HS-27A (cell line): ENCODE measurements around the gene PTPN12.

Experiments used
- DNase-seq: peaks from one replicate; pipeline ENCODE4 v3.0.0-alpha.2; 2012; ENCODE audit warnings: low read depth, missing footprints

Gene PTPN12

DNA sequence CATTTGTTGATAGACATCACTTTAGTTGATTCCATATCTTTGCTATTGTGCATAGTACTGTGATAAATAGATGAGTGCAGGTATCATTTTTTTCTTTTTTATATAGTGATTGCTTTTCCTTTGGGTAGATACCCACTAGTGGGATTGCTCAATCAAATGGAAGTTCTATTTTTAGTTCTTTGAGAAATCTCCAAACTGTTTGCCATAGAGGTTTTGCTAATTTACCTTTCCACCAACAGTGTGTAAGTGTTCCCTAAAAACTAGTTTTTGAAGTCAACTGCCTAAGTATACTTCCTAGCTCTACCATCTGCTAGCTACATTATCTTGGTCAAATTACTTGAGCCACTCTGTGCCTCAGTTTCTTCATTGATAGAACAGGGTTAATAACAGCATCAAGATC, 127.6 kb downstream of the PTPN12 start:
- no peak for DNase-seq

DNA sequence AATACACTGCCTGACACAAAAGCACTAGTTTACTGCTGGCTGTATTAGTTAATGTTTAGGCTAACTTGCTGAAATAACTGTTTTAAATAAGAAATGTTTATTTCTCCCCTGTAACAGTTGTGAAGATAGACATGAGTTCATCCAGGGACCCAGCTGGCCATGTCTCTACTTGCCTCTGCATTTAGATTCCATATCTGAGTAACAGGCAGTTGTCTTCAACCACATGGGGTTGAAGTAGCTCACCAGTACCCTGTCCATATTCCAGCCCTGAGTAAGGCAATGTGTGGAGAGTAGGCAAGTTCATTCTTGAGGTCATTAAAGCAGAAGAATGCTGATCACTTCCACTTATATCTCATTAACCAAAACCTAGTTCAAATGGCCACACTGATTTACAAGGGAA, 128.1 kb downstream of the PTPN12 start:
- DNase-seq: no peak

DNA sequence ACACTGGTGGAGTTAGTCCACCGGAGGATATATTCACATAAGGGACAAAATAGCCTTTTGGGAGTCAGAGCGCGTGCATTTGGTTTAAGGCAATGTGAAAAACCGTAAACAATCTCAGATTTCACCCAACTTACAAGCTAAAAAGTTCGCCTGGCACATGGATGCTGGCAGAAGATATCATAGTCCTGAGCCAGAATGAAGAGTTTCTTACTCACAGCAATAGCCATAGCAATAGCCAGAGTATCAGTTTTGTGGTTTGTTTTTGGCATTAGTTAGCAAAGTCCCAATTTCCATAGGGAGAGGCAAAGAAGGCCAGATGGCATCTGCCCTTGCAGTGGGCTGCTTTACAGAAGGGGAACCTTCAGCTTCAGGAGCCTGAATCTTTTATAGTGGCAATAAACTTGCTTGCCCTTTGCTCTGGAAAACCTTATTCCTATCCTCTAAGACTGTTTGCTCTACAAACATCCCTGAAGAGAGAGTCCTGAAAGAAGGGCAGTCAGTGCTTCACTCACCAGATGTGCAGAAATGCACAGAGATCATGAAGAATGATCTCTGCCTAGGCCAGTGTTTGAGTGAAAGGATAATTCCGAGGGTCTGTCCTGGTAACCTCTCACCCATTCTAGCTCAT, 130.5 kb downstream of the PTPN12 start:
- DNase-seq: no peak

DNA sequence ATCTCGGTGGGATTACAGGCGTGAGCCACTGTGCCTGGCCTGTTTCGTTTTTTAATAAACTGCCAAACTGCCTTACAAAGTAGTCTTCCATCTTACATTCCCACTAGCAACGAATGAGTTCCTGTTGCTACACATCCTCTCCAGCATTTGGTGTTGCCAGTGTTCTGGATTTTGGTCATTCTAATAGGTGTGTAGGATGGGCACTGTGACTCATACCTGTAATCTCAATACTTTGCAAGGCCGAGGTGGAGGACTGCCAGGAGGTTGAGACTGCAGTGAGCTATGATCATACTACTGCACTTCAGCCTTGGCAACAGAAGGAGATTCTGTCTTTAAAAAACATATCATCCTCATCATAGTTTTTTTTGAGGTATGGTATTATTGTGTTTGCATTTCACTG, 137.8 kb downstream of the PTPN12 start:
- no peak for DNase-seq

DNA sequence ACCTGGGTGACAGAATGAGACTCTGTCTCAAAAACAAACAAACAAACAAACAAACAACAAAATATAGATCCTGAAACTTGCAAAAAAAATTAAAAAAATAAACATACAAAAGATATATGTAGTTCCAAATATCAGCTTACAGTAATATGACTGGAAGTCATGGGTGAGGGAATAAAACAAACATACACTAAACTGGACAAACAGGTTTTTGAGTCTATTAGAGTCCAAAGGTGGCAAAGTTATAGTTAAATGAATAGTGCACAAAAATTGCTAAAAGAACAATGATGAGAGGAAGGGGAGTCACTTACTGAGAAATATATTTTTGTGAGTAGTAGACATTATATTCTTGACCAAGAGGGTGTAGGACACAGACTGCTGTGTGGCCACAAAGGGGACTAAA, 142.5 kb downstream of the PTPN12 start:
- no peak for DNase-seq

DNA sequence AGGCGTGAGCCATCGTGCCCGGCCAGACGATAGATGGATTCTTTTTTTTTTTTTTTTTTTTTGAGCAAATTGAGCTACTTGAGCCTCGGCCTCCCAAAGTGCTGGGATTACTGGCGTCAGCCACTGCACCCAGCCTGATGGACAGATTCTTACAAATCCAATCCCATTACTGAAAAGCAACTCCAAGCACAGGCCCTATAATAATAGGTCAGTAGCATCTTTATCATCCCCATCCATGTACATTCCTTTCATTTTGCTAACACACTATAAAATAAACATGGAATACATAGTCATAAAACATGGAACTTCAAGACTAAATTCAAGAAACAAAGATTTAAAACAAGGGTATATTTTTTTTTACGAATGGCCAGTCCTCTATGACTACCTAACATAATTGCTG, 143.2 kb downstream of the PTPN12 start:
- no peak for DNase-seq

DNA sequence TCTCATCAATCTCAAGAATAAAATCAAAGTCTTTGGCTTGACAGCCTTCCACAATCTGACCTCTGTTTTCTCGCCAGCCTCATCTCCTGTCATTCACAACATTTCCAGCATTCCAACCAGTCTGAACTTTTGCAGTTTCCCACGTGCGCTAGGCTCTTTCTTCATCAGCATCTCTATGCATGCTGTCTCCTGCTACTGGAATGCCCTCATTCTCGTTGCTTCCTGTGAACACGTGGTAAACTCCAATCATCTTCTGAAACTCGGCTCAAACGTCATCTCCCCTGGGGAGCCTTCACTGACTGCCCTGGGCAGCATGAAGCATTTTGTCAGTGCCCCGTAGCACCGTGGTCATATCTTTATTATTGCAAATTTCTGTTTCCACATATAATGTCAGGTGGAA, 146.9 kb downstream of the PTPN12 start:
- no peak for DNase-seq

DNA sequence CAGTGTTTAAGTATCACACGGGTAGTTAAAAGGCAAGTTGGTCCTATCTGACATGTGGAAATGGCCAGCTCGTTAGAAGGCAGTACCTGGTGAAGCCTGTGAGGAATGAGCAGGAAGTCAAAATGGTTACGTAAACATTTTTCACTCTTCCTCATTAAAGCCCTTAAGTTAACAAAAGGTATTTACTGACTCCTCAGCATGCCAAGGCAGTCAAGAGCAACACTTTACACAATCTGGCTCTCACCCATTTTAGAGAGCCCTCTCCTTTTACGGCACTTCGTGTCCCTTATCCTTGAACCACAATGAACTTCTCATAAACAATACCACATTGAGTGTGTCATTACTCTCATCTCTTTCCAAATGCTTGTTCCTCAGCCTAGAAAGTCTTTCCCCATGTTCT, 148.1 kb downstream of the PTPN12 start:
- no peak for DNase-seq

DNA sequence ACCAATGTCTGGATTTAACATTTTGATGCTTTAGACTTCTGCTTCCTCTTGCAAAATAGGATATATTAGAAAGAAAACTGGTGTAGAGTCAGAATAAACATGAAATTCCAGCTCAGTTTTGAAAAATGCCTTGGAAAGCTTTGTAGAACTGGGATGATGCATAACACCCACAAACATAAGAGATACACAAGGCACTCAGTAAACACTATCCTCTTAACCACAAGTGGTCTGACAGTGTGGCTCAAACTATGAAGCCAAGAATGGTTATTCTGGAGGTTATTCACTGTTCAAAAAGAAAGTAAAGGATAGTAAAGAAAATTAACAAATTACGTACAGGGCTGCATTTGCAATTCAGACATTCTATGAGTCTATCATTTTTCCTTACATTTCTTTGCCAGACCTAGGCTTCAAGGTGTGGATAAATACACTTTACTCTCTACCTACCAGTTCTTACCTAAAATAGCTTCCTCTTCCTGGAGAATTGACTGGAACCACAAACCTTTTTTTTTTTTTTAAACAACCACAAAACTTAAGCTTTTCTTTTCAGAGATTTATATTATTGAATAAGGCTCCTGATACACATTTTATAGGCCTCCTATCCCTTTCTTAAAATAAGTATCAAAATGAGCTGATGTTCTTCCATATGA, 150.1 kb downstream of the PTPN12 start:
- DNase-seq: no peak

DNA sequence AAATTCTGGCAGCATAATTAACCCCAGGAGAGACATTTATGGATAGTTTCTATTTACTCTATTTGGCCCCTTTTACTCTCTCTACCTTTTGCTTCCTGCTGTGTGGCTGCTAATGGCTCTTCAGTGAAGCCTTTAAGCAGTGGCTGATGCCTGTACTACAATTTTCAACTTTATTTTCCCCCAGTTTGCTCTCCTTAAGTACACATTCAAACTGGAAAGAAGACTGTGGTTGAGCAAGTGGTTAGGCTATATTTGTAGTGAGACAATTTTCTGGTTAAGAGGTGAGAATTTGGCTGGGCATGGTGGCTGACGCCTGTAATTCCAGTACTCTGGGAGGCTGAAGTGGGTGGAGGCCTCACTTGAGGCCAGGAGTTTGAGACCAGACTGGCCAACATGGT, 150.7 kb downstream of the PTPN12 start:
- no peak for DNase-seq
